GM06990 (cell line): ENCODE results near the gene EEF1AKMT2.

Experiments used
- DNase-seq: peaks from one replicate; pipeline ENCODE4 v3.0.0-alpha.2; 2011; ENCODE audit not compliant: insufficient read length; ENCODE audit errors: extremely low read depth
- H3K27me3 ChIP-seq: replicated peaks from 2 replicates; pipeline ENCODE4 v1.6.0; 2011; ENCODE audit warnings: low read length; ENCODE audit not compliant: control insufficient read depth, insufficient read depth
- H3K36me3 ChIP-seq: 2 replicates; pipeline ENCODE4 v1.5.1; 2011; ENCODE audit warnings: low read length; ENCODE audit not compliant: control insufficient read depth, insufficient read depth
- H3K4me3 ChIP-seq: replicated peaks from 2 replicates; pipeline ENCODE4 v1.5.1; 2011; ENCODE audit warnings: low read depth, mild to moderate bottlenecking, control low read depth, low read length
- TF ChIP-seq, protein P1 (sequence below): IDR thresholded peaks from 2 replicates; pipeline ENCODE4 v1.5.1; 2011; ENCODE audit warnings: low read length, control low read depth, mild to moderate bottlenecking, inconsistent platforms; ENCODE audit not compliant: insufficient read depth, poor library complexity, severe bottlenecking

Gene EEF1AKMT2

GRCh38 chr10:124712704-124713407 lies 78.8 kb downstream of the EEF1AKMT2 start:
- H3K36me3 ChIP-seq = no peaks in the 10 kb centered on the region
- H3K27me3 ChIP-seq = no peaks in the 10 kb centered on the region

DNA sequence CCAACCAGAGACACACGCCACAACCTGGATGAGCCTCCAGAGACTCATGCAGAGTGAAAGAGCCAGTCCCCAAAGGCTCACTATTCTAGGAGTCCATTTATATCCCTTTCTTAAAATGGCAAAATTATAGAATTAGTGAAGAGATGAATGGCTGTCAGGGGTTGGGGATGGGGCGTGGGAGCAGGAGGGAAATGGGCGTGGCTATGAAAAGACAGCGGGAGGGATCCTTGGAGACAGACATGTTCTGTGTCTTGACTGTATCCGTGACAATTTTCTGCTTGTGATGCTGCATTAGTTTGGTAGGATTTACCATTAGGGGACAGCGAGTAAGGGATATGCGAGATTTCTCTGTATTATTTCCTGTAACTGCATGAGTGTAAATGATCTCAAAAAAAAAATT lies 80.5 kb downstream of the EEF1AKMT2 start:
- Histone ChIP-seq H3K27me3 (no peaks in the 10 kb centered on the region), H3K36me3 (peaks cover 3% of the 10 kb centered on the region), H3K4me3 (no peak overlapping the region)
- no peak for DNase-seq
- TF ChIP-seq, protein P1, sequence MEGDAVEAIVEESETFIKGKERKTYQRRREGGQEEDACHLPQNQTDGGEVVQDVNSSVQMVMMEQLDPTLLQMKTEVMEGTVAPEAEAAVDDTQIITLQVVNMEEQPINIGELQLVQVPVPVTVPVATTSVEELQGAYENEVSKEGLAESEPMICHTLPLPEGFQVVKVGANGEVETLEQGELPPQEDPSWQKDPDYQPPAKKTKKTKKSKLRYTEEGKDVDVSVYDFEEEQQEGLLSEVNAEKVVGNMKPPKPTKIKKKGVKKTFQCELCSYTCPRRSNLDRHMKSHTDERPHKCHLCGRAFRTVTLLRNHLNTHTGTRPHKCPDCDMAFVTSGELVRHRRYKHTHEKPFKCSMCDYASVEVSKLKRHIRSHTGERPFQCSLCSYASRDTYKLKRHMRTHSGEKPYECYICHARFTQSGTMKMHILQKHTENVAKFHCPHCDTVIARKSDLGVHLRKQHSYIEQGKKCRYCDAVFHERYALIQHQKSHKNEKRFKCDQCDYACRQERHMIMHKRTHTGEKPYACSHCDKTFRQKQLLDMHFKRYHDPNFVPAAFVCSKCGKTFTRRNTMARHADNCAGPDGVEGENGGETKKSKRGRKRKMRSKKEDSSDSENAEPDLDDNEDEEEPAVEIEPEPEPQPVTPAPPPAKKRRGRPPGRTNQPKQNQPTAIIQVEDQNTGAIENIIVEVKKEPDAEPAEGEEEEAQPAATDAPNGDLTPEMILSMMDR = no peak

More at GRCh38 chr10:124712704-124713407, 78.8 kb downstream of the EEF1AKMT2 start:
- TF ChIP-seq, protein P1 = no peak
- DNase-seq = no peak
- no peak overlapping the region for H3K4me3 ChIP-seq

GRCh38 chr10:124710266-124710881 lies 81.3 kb downstream of the EEF1AKMT2 start:
- H3K36me3 ChIP-seq = peaks cover 6% of the 10 kb centered on the region
- no peaks in the 10 kb centered on the region for H3K27me3 ChIP-seq
- TF ChIP-seq, protein P1 = no peak
- no peak overlapping the region for H3K4me3 ChIP-seq
- DNase-seq = no peak

GRCh38 chr10:124709861-124710260 lies 81.8 kb downstream of the EEF1AKMT2 start:
- peaks cover 8% of the 10 kb centered on the region for H3K36me3 ChIP-seq
- no peak for DNase-seq
- TF ChIP-seq, protein P1 = no peak
- H3K4me3 ChIP-seq = no peak overlapping the region
- no peaks in the 10 kb centered on the region for H3K27me3 ChIP-seq

GRCh38 chr10:124708922-124709520 lies 82.7 kb downstream of the EEF1AKMT2 start:
- TF ChIP-seq, protein P1 = no peak
- Histone ChIP-seq H3K4me3 (no peak overlapping the region), H3K36me3 (peaks cover 8% of the 10 kb centered on the region), H3K27me3 (no peaks in the 10 kb centered on the region)
- DNase-seq = no peak
